NCI-H2196 treated with DMSO at 0.1 percent for 48 hours (cell line): ENCODE measurements around the gene HDAC10.

Experiments
- DNase-seq: peaks from one replicate; lab custom pipeline; 2025; ENCODE audit not compliant: unreplicated experiment; lab: John Stamatoyannopoulos, UW

Gene HDAC10

GRCh38 chr22:50242406-50242949 is 8.6 kb downstream of the HDAC10 start:
- DNase-seq, result no peak

- DNase-seq, result no peak
These were observed 12.3 kb downstream of the HDAC10 start for GRCh38 chr22:50238755-50239154.

GRCh38 chr22:50236731-50237409 is 14.2 kb downstream of the HDAC10 start:
- DNase-seq, result no peak

GRCh38 chr22:50233223-50233622 is 17.8 kb downstream of the HDAC10 start:
- DNase-seq, result no peak

- DNase-seq, result no peak
These were observed 18.4 kb downstream of the HDAC10 start for GRCh38 chr22:50232481-50233151.

- DNase-seq, result no peak
These were observed 21.7 kb downstream of the HDAC10 start for GRCh38 chr22:50229370-50229769.

GRCh38 chr22:50228366-50228765 is 22.7 kb downstream of the HDAC10 start:
- no peak for DNase-seq

- no peak for DNase-seq
These were observed 23.4 kb downstream of the HDAC10 start for GRCh38 chr22:50227579-50228215.

GRCh38 chr22:50226875-50227165 is 24.2 kb downstream of the HDAC10 start:
- DNase-seq, result no peak

GRCh38 chr22:50226063-50226874 is 24.8 kb downstream of the HDAC10 start:
- DNase-seq, result no peak

- no peak for DNase-seq
These were observed 25.7 kb downstream of the HDAC10 start for GRCh38 chr22:50225200-50225969.

- no peak for DNase-seq
These were observed 27.0 kb downstream of the HDAC10 start for GRCh38 chr22:50224071-50224470.

- no peak for DNase-seq
These were observed 28.6 kb downstream of the HDAC10 start for GRCh38 chr22:50222508-50222907.

GRCh38 chr22:50221410-50222300 is 29.4 kb downstream of the HDAC10 start:
- DNase-seq, result no peak

- no peak for DNase-seq
These were observed 30.3 kb downstream of the HDAC10 start for GRCh38 chr22:50220603-50221409.

GRCh38 chr22:50219800-50220602 is 31.1 kb downstream of the HDAC10 start:
- no peak for DNase-seq

GRCh38 chr22:50218996-50219727 is 31.9 kb downstream of the HDAC10 start:
- peak; percentile 35 for DNase-seq
